LNCaP clone FGC (cell line): ENCODE results near the gene BTBD9.

Source experiments
- DNase-seq: peaks from one replicate; pipeline ENCODE4 v3.0.0-alpha.2; 2011; ENCODE audit warnings: low read depth
- H3K4me3 ChIP-seq: 2 replicates; pipeline ENCODE4 v1.5.1; 2011; ENCODE audit warnings: mild to moderate bottlenecking, low read depth, low read length, control low read depth
- CTCF ChIP-seq: IDR thresholded peaks from 2 replicates; pipeline ENCODE4 v1.5.1; 2012; ENCODE audit warnings: mild to moderate bottlenecking; ENCODE audit not compliant: control insufficient read depth, insufficient read depth; ENCODE audit errors: extremely low read depth

Gene BTBD9

GRCh38 chr6:38178584-38178886 lies 461.2 kb downstream of the BTBD9 start:
- DNase-seq: no peak
- no peak for TF ChIP-seq CTCF
- H3K4me3 ChIP-seq: no peak overlapping the region

- TF ChIP-seq CTCF: no peak
- no peak overlapping the region for H3K4me3 ChIP-seq
- DNase-seq: no peak
These were observed 461.7 kb downstream of the BTBD9 start for GRCh38 chr6:38177882-38178583.

GRCh38 chr6:38176797-38177751 lies 462.7 kb downstream of the BTBD9 start:
- DNase-seq: no peak
- no peak overlapping the region for H3K4me3 ChIP-seq
- TF ChIP-seq CTCF: no peak

DNA sequence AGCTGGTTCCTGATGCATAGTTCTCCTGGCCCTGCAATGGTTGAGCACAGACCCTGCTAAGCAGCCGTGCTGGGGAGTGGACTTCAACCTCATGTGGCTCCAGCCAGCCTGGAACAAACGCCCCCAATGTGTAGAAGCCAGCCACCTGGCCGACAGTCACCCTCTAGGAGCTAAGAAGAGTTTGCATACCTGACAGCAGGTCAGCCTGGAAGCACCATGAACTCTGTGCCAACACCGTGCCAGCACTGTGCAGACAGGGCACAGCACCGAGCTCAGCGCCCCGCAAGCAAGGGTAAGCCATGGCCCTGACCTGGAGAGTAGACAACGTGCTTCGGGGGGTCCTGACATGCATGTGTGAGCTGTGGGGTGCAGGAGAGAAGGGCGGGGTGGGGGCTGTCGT lies 463.9 kb downstream of the BTBD9 start:
- no peak for TF ChIP-seq CTCF
- DNase-seq: no peak
- H3K4me3 ChIP-seq: no peak overlapping the region

DNA sequence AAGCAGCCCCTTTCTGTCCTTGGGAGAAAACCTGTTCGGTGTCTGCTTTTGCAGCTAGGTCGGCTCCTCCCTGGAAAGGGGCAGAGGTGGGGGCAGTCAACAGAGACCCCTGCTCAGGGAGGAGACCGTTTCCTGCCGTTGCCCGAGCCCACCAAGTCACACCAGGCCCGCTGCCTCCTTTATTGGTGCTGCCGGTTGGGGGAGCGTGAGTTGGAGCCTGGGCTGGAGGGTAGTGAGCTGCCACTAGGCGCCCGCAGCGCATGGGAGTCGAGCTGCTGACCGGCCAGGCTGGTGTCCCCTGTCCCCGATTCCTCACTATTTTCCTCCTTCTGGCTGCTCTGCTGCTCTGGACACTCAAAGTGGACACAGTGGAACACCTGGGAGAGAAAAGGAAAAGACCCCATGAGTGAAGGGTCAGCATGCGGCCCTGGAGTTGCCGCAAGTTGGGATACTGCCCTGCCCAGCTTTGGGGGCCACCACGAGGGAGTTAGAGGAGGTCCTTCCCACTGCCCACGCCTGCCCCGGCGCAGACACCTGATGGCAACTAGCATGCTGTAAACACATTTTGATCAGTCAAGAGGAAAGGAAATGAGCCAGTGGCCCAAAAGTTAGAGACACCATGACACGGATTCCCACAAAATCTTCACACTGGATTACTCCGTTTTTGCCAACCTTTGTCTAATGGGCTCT lies 464.8 kb downstream of the BTBD9 start:
- no peak for DNase-seq
- TF ChIP-seq CTCF: no peak

GRCh38 chr6:38174315-38174714 lies 465.4 kb downstream of the BTBD9 start:
- TF ChIP-seq CTCF: no peak
- no peak for DNase-seq

More for the DNA sequence above, 464.8 kb downstream of the BTBD9 start:
- H3K4me3 ChIP-seq: no peak overlapping the region

More at GRCh38 chr6:38174315-38174714, 465.4 kb downstream of the BTBD9 start:
- H3K4me3 ChIP-seq: no peak overlapping the region
